ENCODE results near the gene MS4A6A.

- TF ChIP-seq, protein P1, sequence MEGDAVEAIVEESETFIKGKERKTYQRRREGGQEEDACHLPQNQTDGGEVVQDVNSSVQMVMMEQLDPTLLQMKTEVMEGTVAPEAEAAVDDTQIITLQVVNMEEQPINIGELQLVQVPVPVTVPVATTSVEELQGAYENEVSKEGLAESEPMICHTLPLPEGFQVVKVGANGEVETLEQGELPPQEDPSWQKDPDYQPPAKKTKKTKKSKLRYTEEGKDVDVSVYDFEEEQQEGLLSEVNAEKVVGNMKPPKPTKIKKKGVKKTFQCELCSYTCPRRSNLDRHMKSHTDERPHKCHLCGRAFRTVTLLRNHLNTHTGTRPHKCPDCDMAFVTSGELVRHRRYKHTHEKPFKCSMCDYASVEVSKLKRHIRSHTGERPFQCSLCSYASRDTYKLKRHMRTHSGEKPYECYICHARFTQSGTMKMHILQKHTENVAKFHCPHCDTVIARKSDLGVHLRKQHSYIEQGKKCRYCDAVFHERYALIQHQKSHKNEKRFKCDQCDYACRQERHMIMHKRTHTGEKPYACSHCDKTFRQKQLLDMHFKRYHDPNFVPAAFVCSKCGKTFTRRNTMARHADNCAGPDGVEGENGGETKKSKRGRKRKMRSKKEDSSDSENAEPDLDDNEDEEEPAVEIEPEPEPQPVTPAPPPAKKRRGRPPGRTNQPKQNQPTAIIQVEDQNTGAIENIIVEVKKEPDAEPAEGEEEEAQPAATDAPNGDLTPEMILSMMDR (conservative IDR thresholded peaks at IDR 0.05 in 1 of 2, IDR thresholded peaks at IDR 0.05 in 1 of 2; ENCODE audit: extremely low read depth in 1 of 2, insufficient read depth in 1 of 2, low read depth in 1 of 2, low read length in 2 of 2), result no peak
- TF ChIP-seq EZH2 (IDR thresholded peaks at IDR 0.05; ENCODE audit: borderline replicate concordance, low read length), result no peak
Measured at GRCh38 chr11:60161107-60161506, 21.8 kb downstream of the MS4A6A start.

Measured in mammary epithelial cell (primary cell).